Fibroblast of skin of right biceps (primary cell): ENCODE data around the gene DNAH6.

Experiments
- DNase-seq: peaks from one replicate; pipeline ENCODE4 v3.0.0-alpha.2; 2013

The DNAH6 gene

GRCh38 chr2:84636080-84636971 lies 120.0 kb downstream of the DNAH6 start:
- DNase-seq: no peak

GRCh38 chr2:84639751-84640150 lies 123.5 kb downstream of the DNAH6 start:
- DNase-seq: no peak

- DNase-seq: no peak
Observed at GRCh38 chr2:84640411-84640810, 124.1 kb downstream of the DNAH6 start.

GRCh38 chr2:84641021-84641420 lies 124.7 kb downstream of the DNAH6 start:
- no peak for DNase-seq

- DNase-seq: no peak
Observed at GRCh38 chr2:84643991-84644390, 127.7 kb downstream of the DNAH6 start.

- DNase-seq: no peak
Observed at GRCh38 chr2:84646514-84646913, 130.2 kb downstream of the DNAH6 start.

GRCh38 chr2:84647267-84647666 lies 131.0 kb downstream of the DNAH6 start:
- DNase-seq: no peak

- DNase-seq: no peak
Observed at GRCh38 chr2:84649058-84649457, 132.8 kb downstream of the DNAH6 start.

- DNase-seq: no peak
Observed at GRCh38 chr2:84649487-84650142, 133.3 kb downstream of the DNAH6 start.

GRCh38 chr2:84652431-84652830 lies 136.1 kb downstream of the DNAH6 start:
- no peak for DNase-seq

- DNase-seq: no peak
Observed at GRCh38 chr2:84653302-84653701, 137.0 kb downstream of the DNAH6 start.

GRCh38 chr2:84654414-84654813 lies 138.1 kb downstream of the DNAH6 start:
- DNase-seq: no peak

- no peak for DNase-seq
Observed at GRCh38 chr2:84669122-84669521, 152.8 kb downstream of the DNAH6 start.

- DNase-seq: no peak
Observed at GRCh38 chr2:84674099-84674498, 157.8 kb downstream of the DNAH6 start.

GRCh38 chr2:84674586-84674985 lies 158.3 kb downstream of the DNAH6 start:
- DNase-seq: no peak

GRCh38 chr2:84676295-84676694 lies 160.0 kb downstream of the DNAH6 start:
- DNase-seq: peak; percentile 74

- DNase-seq: no peak
Observed at GRCh38 chr2:84678214-84678613, 161.9 kb downstream of the DNAH6 start.

GRCh38 chr2:84686783-84687476 lies 170.6 kb downstream of the DNAH6 start:
- no peak for DNase-seq

- DNase-seq: no peak
Observed at GRCh38 chr2:84687498-84688149, 171.3 kb downstream of the DNAH6 start.

- DNase-seq: no peak
Observed at GRCh38 chr2:84690225-84690624, 173.9 kb downstream of the DNAH6 start.

- DNase-seq: no peak
Observed at GRCh38 chr2:84694088-84694622, 177.9 kb downstream of the DNAH6 start.

GRCh38 chr2:84697895-84698294 lies 181.6 kb downstream of the DNAH6 start:
- DNase-seq: no peak

GRCh38 chr2:84700006-84700405 lies 183.7 kb downstream of the DNAH6 start:
- DNase-seq: no peak
